ENCODE data around the gene GPR107. TPM values are rescaled to one million over a fixed set of nuclear protein-coding genes. Genes with fewer than 3 reads are reported as not detected.

The GPR107 gene
- total and polyA plus RNA-seq, 2 donors (not counting 1 experiment from before 2014, with no cell fraction given): 10.4 to 28.1 TPM

DNA sequence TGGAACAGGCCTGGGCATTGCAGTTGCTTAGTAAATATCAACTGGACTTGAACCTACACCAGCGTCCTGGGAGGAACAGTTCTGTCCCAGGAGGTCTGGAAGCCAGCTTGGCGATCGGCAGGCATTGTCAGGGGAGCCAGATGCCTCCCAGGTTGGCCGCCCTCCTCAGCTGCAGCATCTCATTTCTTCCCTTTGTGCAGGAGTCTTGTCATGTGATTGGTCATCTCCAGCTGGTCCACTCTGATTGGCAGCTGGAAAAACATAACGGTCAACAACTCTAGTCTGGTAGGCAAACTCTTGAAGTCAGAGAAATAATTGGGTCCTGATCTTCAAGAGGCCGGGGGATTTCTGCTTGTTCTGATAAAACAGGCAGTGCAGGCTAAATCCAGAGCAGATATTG, 88.9 kb downstream of the GPR107 start:
- no peaks in the 10 kb centered on the region for H3K36me3 ChIP-seq (replicated peaks in 1 of 2; ENCODE audit: control extremely low read depth in 1 of 2, control insufficient read depth in 1 of 2, extremely low read depth in 1 of 2, insufficient read depth in 2 of 2, low read length in 1 of 2)
- H3K27me3 ChIP-seq (replicated peaks in 1 of 4; ENCODE audit: control extremely low read depth in 1 of 4, control insufficient read depth in 3 of 4, insufficient read depth in 4 of 4, low read length in 3 of 4): peaks cover 0 to 22% (median 8%) of the 10 kb centered on the region in 4 experiments
- no peak for DNase-seq
- Mint-ChIP-seq H3K9me3 (ENCODE audit: insufficient read depth) (no peaks in the 10 kb centered on the region), H3K27ac (no peak overlapping the region), H3K4me1 (peaks cover 13% of the 10 kb centered on the region), H3K27me3 (peaks cover 30% of the 10 kb centered on the region), H3K4me3 (no peak overlapping the region)
- H3K4me3 ChIP-seq (ENCODE audit: control extremely low read depth in 1 of 5, extremely low read depth in 1 of 5, insufficient read depth in 1 of 5, low read depth in 2 of 5, low read length in 4 of 5): no peak overlapping the region
- no peak overlapping the region for H2AFZ ChIP-seq (ENCODE audit: insufficient read depth, low read depth, low read length, poor library complexity, severe bottlenecking)
- H3K9ac ChIP-seq (ENCODE audit: low read length): no peak overlapping the region
- no peaks in the 10 kb centered on the region for H3K79me2 ChIP-seq (ENCODE audit: control insufficient read depth, insufficient read depth, low read length)
- H3K4me1 ChIP-seq (ENCODE audit: control insufficient read depth in 2 of 2, insufficient read depth in 2 of 2, low read length in 2 of 2): peaks cover 2 to 5% of the 10 kb centered on the region in 2 donors
- no peak overlapping the region for H3K27ac ChIP-seq (ENCODE audit: low read length in 2 of 2)
- H3K9me3 ChIP-seq (ENCODE audit: control extremely low read depth in 1 of 3, control insufficient read depth in 2 of 3, insufficient read depth in 1 of 3, low read length in 2 of 3): no peaks in the 10 kb centered on the region
- no peak overlapping the region for H3K4me2 ChIP-seq (replicated peaks; ENCODE audit: low read depth, low read length, poor library complexity, severe bottlenecking)
- intact Hi-C loops (cut with micrococcal nuclease): no loop called here
- ChIA-PET CTCF (interaction anchor here (1.5 kb wide), 1 partner anchor 92 kb away, joined by 3 read pairs; no protein-coding TSS in a partner anchor), POLR2A (no interaction called here)
- no peak for ATAC-seq (ENCODE audit: low read depth)
- WGBS (ENCODE audit: insufficient coverage): 98% methylated on average over 6 of the region's 6 CpGs
- no peak for TF ChIP-seq EZH2 (IDR thresholded peaks at IDR 0.05; ENCODE audit: borderline replicate concordance, insufficient read depth, low read depth, low read length, poor library complexity, severe bottlenecking)
- TF ChIP-seq, protein P1, sequence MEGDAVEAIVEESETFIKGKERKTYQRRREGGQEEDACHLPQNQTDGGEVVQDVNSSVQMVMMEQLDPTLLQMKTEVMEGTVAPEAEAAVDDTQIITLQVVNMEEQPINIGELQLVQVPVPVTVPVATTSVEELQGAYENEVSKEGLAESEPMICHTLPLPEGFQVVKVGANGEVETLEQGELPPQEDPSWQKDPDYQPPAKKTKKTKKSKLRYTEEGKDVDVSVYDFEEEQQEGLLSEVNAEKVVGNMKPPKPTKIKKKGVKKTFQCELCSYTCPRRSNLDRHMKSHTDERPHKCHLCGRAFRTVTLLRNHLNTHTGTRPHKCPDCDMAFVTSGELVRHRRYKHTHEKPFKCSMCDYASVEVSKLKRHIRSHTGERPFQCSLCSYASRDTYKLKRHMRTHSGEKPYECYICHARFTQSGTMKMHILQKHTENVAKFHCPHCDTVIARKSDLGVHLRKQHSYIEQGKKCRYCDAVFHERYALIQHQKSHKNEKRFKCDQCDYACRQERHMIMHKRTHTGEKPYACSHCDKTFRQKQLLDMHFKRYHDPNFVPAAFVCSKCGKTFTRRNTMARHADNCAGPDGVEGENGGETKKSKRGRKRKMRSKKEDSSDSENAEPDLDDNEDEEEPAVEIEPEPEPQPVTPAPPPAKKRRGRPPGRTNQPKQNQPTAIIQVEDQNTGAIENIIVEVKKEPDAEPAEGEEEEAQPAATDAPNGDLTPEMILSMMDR (IDR thresholded peaks at IDR 0.05): no peak
- no peaks in the 10 kb centered on the region for H4K20me1 ChIP-seq (ENCODE audit: control insufficient read depth, insufficient read depth, low read length, poor library complexity, severe bottlenecking)

DNA sequence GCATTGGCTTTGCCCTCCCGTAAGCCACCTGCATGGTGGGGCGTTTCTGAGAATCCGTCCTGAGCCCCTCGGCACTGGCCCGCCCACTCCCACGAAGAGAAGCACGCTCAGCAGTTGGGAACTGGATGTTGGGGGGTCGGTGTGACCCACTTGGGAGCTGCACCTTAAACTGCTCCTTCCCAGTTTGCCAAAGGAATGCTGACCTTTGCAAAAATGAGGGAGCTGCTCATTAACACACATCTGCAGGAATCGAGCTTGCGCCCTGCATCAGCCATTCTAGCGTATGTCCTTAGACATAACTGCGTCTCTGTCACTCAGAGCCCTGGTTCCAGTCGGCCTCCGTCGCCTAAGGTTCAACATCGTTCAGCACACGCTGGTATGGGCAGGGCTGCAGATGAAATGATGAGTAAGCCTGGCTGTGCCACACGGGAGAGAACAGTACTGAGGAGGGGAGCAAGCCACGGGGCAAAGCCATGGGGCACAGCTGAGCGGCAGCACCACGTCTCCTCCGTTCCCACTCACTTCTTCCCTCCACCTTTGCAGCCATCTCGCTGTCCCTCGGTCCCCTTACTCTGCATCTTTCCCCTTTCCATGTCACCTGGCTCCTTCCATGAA, 89.7 kb downstream of the GPR107 start:
- Histone ChIP-seq H2AFZ (ENCODE audit: insufficient read depth, low read depth, low read length, poor library complexity, severe bottlenecking) (peak overlapping the region; percentile 21), H3K4me3 (ENCODE audit: control extremely low read depth in 1 of 5, extremely low read depth in 1 of 5, insufficient read depth in 1 of 5, low read depth in 2 of 5, low read length in 4 of 5) (no peak overlapping the region), H3K27me3 (replicated peaks in 1 of 4; ENCODE audit: control extremely low read depth in 1 of 4, control insufficient read depth in 3 of 4, insufficient read depth in 4 of 4, low read length in 3 of 4) (peaks cover 0 to 22% (median 8%) of the 10 kb centered on the region in 4 experiments), H3K9ac (ENCODE audit: low read length) (no peak overlapping the region), H3K4me1 (ENCODE audit: control insufficient read depth in 2 of 2, insufficient read depth in 2 of 2, low read length in 2 of 2) (peaks cover 2 to 5% of the 10 kb centered on the region in 2 donors), H3K79me2 (ENCODE audit: control insufficient read depth, insufficient read depth, low read length) (no peaks in the 10 kb centered on the region), H3K9me3 (ENCODE audit: control extremely low read depth in 1 of 3, control insufficient read depth in 2 of 3, insufficient read depth in 1 of 3, low read length in 2 of 3) (no peaks in the 10 kb centered on the region), H4K20me1 (ENCODE audit: control insufficient read depth, insufficient read depth, low read length, poor library complexity, severe bottlenecking) (no peaks in the 10 kb centered on the region), H3K27ac (ENCODE audit: low read length in 2 of 2) (no peak overlapping the region), H3K4me2 (replicated peaks; ENCODE audit: low read depth, low read length, poor library complexity, severe bottlenecking) (no peak overlapping the region), H3K36me3 (replicated peaks in 1 of 2; ENCODE audit: control extremely low read depth in 1 of 2, control insufficient read depth in 1 of 2, extremely low read depth in 1 of 2, insufficient read depth in 2 of 2, low read length in 1 of 2) (no peaks in the 10 kb centered on the region)
- no peaks in the 10 kb centered on the region for H3K9me3 Mint-ChIP-seq (ENCODE audit: insufficient read depth)
- WGBS (ENCODE audit: insufficient coverage): 84% methylated on average over 23 of the region's 24 CpGs
- ChIA-PET POLR2A (no interaction called here), CTCF (interaction anchor here (1.2 to 1.5 kb wide), 2 partner anchors 35 to 92 kb away, joined by 3 to 6 read pairs; no protein-coding TSS in a partner anchor)
- intact Hi-C loops (cut with micrococcal nuclease): no loop called here
- no peak overlapping the region for H3K27ac Mint-ChIP-seq
- no peak overlapping the region for H3K4me3 Mint-ChIP-seq
- peaks cover 13% of the 10 kb centered on the region for H3K4me1 Mint-ChIP-seq
- no peak for ATAC-seq (ENCODE audit: low read depth)
- TF ChIP-seq EZH2 (IDR thresholded peaks at IDR 0.05; ENCODE audit: borderline replicate concordance, insufficient read depth, low read depth, low read length, poor library complexity, severe bottlenecking): no peak
- TF ChIP-seq, protein P1 (IDR thresholded peaks at IDR 0.05): no peak
- no peak for DNase-seq
- peaks cover 38% of the 10 kb centered on the region for H3K27me3 Mint-ChIP-seq
